K562 (cell line): ENCODE measurements around the gene TSC22D2. TPM values are rescaled to one million over a fixed set of nuclear protein-coding genes. Genes with fewer than 3 reads are reported as not detected.
A peak's percentile ranks its signal among the peaks of the same experiment; 100 is the strongest.

Experiments used
- ATAC-seq: fragments of 200-7000 bp; cut with Tn5 transposase; 3 replicates; pipeline ENCODE4 v1.9.1; 2020; ENCODE audit warnings: moderate library complexity
- BruUV-seq: library from RNA; stranded (reverse); fragments of 400-500 nt; replicated peaks from 2 replicates; lab custom pipeline; 2021; lab: Mats Ljungman, UMichigan
- CTCF ChIA-PET: fragments of 300-600 bp; formaldehyde crosslinking; extraction: SDS; loops from one replicate; lab custom pipeline; 2021; ENCODE audit warnings: low intra/inter-chr PET ratio; lab: Yijun Ruan, JAX
- POLR2A ChIA-PET: fragments of 300-600, 350-650 bp; sonication (Branson Sonifier 250); formaldehyde crosslinking; extraction: SDS; loops from one replicate; lab custom pipeline; 2021; ENCODE audit warnings: antibody characterized with exemption, inconsistent platforms; lab: Yijun Ruan, JAX
- DNase-seq, 4 experiments: peaks; one replicate each; pipeline versions ENCODE4 v3.0.0 to v3.0.0-alpha.2; 2011 to 2018; ENCODE audit warnings: low spot score in 3 of 4, mixed read lengths in 3 of 4; ENCODE audit errors: extremely low read depth in 1 of 4
- FAIRE-seq: peaks from 2 replicates; lab custom pipeline; 2011; peaks lifted over from hg19 to GRCh38; lab: Jason Lieb, UNC
- H2AFZ ChIP-seq: 2 replicates; pipeline ENCODE4 v1.6.0; 2011; ENCODE audit warnings: low read depth, low read length, control low read depth, inconsistent platforms
- H3K27ac ChIP-seq: fragments of 200-600 bp; 3 replicates; pipeline ENCODE4 v1.8.0; 2011; ENCODE audit warnings: low read depth, mild to moderate bottlenecking, control low read depth, inconsistent platforms, low read length, moderate library complexity, mixed read lengths; ENCODE audit errors: extremely low read depth
- H3K27me3 ChIP-seq, 2 experiments: fragments of 300-600 bp in 1 of 2; 2 replicates in 1 of 2; 3 replicates in 1 of 2; pipeline versions ENCODE4 v1.6.0 to v1.8.0; 2011; ENCODE audit warnings: inconsistent platforms in 2 of 2, low read length in 2 of 2, mild to moderate bottlenecking in 1 of 2, mixed read lengths in 1 of 2, moderate library complexity in 1 of 2; ENCODE audit not compliant: control insufficient read depth in 2 of 2, insufficient read depth in 2 of 2
- H3K36me3 ChIP-seq: fragments of 300-600 bp; 3 replicates; pipeline ENCODE4 v1.8.0; 2011; ENCODE audit warnings: mild to moderate bottlenecking, low read length, inconsistent platforms; ENCODE audit not compliant: control insufficient read depth, insufficient read depth
- H3K4me1 ChIP-seq, 2 experiments: fragments of 200-600 bp in 1 of 2; replicated peaks in 1 of 2; 2 replicates in 1 of 2; 3 replicates in 1 of 2; pipeline versions ENCODE4 v1.5.1 to v1.8.0; 2011; ENCODE audit warnings: inconsistent platforms in 2 of 2, low read length in 2 of 2, mild to moderate bottlenecking in 1 of 2, mixed read lengths in 1 of 2, moderate library complexity in 1 of 2; ENCODE audit not compliant: control insufficient read depth in 2 of 2, insufficient read depth in 2 of 2
- H3K4me2 ChIP-seq: 2 replicates; pipeline ENCODE4 v1.6.1; 2011; ENCODE audit warnings: low read length, control low read depth, inconsistent platforms, mixed read lengths; ENCODE audit not compliant: insufficient read depth
- H3K4me3 ChIP-seq: fragments of 200-600 bp; sonication (generic), shearing (Covaris generic); 2 replicates; pipeline ENCODE4 v1.5.1; 2016; ENCODE audit warnings: control low read depth, inconsistent platforms
- H3K79me2 ChIP-seq: fragments of 200-600 bp; 3 replicates; pipeline ENCODE4 v1.8.0; 2011; ENCODE audit warnings: low read length, inconsistent platforms; ENCODE audit not compliant: control insufficient read depth, insufficient read depth
- H3K9ac ChIP-seq, 2 experiments: 2 replicates each; pipeline versions ENCODE4 v1.6.0 to v1.6.1; 2011; ENCODE audit warnings: low read depth in 2 of 2, low read length in 2 of 2, control low read depth in 1 of 2, inconsistent platforms in 1 of 2, mild to moderate bottlenecking in 1 of 2, mixed read lengths in 1 of 2; ENCODE audit not compliant: insufficient read depth in 1 of 2
- H3K9me1 ChIP-seq: one replicate; pipeline ENCODE4 v1.6.0; 2011; ENCODE audit warnings: inconsistent platforms, mild to moderate bottlenecking, low read length, moderate library complexity; ENCODE audit not compliant: control insufficient read depth, insufficient read depth
- H3K9me3 ChIP-seq: replicated peaks from 2 replicates; pipeline ENCODE4 v1.5.1; 2011; ENCODE audit warnings: low read depth, low read length, inconsistent platforms; ENCODE audit not compliant: control insufficient read depth, insufficient read depth
- H4K20me1 ChIP-seq: replicated peaks from 2 replicates; pipeline ENCODE4 v1.6.1; 2011; ENCODE audit warnings: low read length, inconsistent platforms, mixed read lengths; ENCODE audit not compliant: control insufficient read depth, insufficient read depth
- BHLHE40 ChIP-seq: IDR thresholded peaks from 2 replicates; pipeline ENCODE4 v1.6.1; 2011; ENCODE audit warnings: low read length, improper control_type of control experiment
- CHD4 ChIP-seq: fragments of 200-600 bp; sonication (generic); IDR thresholded peaks from 3 replicates; pipeline ENCODE4 v1.6.1; 2012; ENCODE audit warnings: low read depth, mild to moderate bottlenecking, mixed read lengths, low read length, inconsistent platforms; ENCODE audit not compliant: insufficient read depth, insufficient replicate concordance, poor library complexity, severe bottlenecking
- CXXC5 ChIP-seq: fragments of 250-450 bp; sonication (Bioruptor Pico); IDR thresholded peaks from 2 replicates; pipeline ENCODE4 v1.8.0; 2022; ENCODE audit warnings: inconsistent platforms, mild to moderate bottlenecking, moderate library complexity
- ERF ChIP-seq: fragments of 450-650 bp; formaldehyde crosslinking; IDR thresholded peaks from 2 replicates; pipeline ENCODE4 v1.4.0; 2020; ENCODE audit warnings: mild to moderate bottlenecking, mixed read lengths
- MEIS2 ChIP-seq: fragments of 450-650 bp; IDR thresholded peaks from 2 replicates; pipeline ENCODE4 v1.6.1; 2014; ENCODE audit warnings: mild to moderate bottlenecking; ENCODE audit not compliant: partially characterized antibody
- PKNOX1 ChIP-seq: fragments of 450-650 bp; IDR thresholded peaks from 2 replicates; pipeline ENCODE4 v1.6.1; 2016
- POLR2A ChIP-seq: fragments of 450-650 bp; conservative IDR thresholded peaks from 2 replicates; pipeline ENCODE4 v1.6.1; 2016
- RFX1 ChIP-seq: fragments of 450-650 bp; IDR thresholded peaks from 2 replicates; pipeline ENCODE4 v1.6.1; 2016; ENCODE audit warnings: mild to moderate bottlenecking, moderate library complexity
- SPI1 ChIP-seq: IDR thresholded peaks from 2 replicates; pipeline ENCODE4 v1.6.1; 2011; ENCODE audit warnings: low read depth, low read length, control low read depth, borderline replicate concordance
- YBX1 ChIP-seq: fragments of 450-650 bp; IDR thresholded peaks from 2 replicates; pipeline ENCODE4 v1.7.1; 2016; ENCODE audit warnings: mild to moderate bottlenecking
- ZNF395 ChIP-seq: fragments of 200-800 bp; sonication (Bioruptor generic); IDR thresholded peaks from 2 replicates; pipeline ENCODE4 v1.6.1; 2017; ENCODE audit warnings: missing genetic modification characterization, missing compliant biosample characterization
- WGBS: fragments of 100-300 bp; shearing (Covaris generic); methylation state at CpG from one replicate; pipeline ENCODE4 v1.1.6; 2016; ENCODE audit warnings: low coverage, mixed read lengths; ENCODE audit not compliant: insufficient coverage; ENCODE audit errors: missing lambda C conversion rate; 5-methylcytosine and 5-hydroxymethylcytosine counted together
- in situ Hi-C: fragments of 300-500 bp; cut with MboI; formaldehyde crosslinking; loops from 4 replicates; pipeline ENCODE4 v1.15.0; 2018; ENCODE audit warnings: inconsistent platforms, mixed read lengths
- intact Hi-C: fragments of 100-400 bp; cut with micrococcal nuclease; formaldehyde crosslinking; loops from 2 replicates; pipeline ENCODE4 v1.14.2; 2022
- polyA plus RNA-seq, 8 experiments: library from polyadenylated mRNA; depleted of rRNA in 4 of 8; stranded (reverse) in 5 of 8; unstranded in 3 of 8; fragments of >200 nt; fragmentation: Nextera tagmentation in 2 of 8; fragmentation: Illumina TruSeq in 1 of 8; extraction: Ambion mirVana in 2 of 8; extraction: Trizol in 1 of 8; gene quantifications; 2 replicates each; pipeline versions ENCODE4 v1.2.1 to v1.2.3, GENCODE V29; 2011 to 2014; ENCODE audit warnings: inconsistent platforms in 1 of 8, missing spikeins in 1 of 8
- total RNA-seq, 7 experiments: library from RNA; depleted of rRNA in 6 of 7; stranded (reverse); fragments of >200 nt in 6 of 7; fragmentation: Illumina TruSeq in 2 of 7; extraction: Trizol in 2 of 7; gene quantifications; 2 replicates each; pipeline versions ENCODE4 v1.2.1 to v1.2.3, GENCODE V29; 2011 to 2021; ENCODE audit warnings: low replicate concordance in 1 of 7

The TSC22D2 gene
- total and polyA plus RNA-seq, 9 of the 15 experiments (the other 6 are each of a cell fraction or from before 2014, with no cell fraction given) = 5.5 to 44.0 (median 19.3) TPM

DNA sequence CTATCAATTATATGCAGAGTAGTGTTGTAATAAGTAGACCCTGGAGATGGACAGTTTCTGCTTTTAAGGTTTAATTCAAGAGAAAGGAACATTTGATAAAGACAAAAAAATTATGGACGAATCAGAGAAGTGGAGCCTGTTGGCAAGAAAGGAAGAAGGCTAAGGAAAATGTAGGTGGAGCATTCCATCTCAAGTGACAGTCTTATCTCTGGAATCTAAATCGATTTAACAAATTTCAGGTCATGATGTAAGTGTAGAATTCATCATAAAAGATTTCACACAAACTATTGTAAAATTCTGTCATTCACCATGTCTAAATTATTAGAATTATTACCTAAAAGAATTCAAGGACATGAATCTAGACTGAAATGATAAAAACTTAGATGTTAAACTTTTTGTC is 36.3 kb downstream of the TSC22D2 start:
- POLR2A ChIA-PET = interaction anchor here (2.6 kb wide), 1 partner anchor 13 kb away, joined by 14 read pairs; no protein-coding TSS in a partner anchor
- CTCF ChIA-PET = no interaction called here
- no peak overlapping the region for H3K4me3 ChIP-seq
- H3K79me2 ChIP-seq = peaks cover 96% of the 10 kb centered on the region
- no peak overlapping the region for H2AFZ ChIP-seq
- no peak for DNase-seq
- H3K9ac ChIP-seq = no peak overlapping the region
- no TSS peak for BruUV-seq
- intact Hi-C loops = no loop called here
- H3K27me3 ChIP-seq = no peaks in the 10 kb centered on the region
- in situ Hi-C loops = no loop called here
- peaks cover 5 to 16% of the 10 kb centered on the region in 2 experiments; a peak in 4 of 5 replicates for H3K4me1 ChIP-seq
- no peak for ATAC-seq
- H3K36me3 ChIP-seq = peaks cover 55% of the 10 kb centered on the region; the same call in 2 of the 3 replicates
- no peak overlapping the region for H3K4me2 ChIP-seq
- no peaks in the 10 kb centered on the region for H4K20me1 ChIP-seq
- WGBS = 56% methylated on average over 2 of the region's 2 CpGs
- no peak overlapping the region; the same call in 2 of the 3 replicates for H3K27ac ChIP-seq
- H3K9me1 ChIP-seq = no peaks in the 10 kb centered on the region
- no peak for TF ChIP-seq CXXC5 (CRISPR knock-in tag)
- H3K9me3 ChIP-seq = no peaks in the 10 kb centered on the region
- no peak for FAIRE-seq

GRCh38 chr3:150446470-150446977 is 38.4 kb downstream of the TSC22D2 start:
- FAIRE-seq (no peak), DNase-seq (peak in 1 of 4 experiments; percentile 18), ATAC-seq (peak; percentile 4; the same call in 1 of the 3 replicates)
- H3K79me2 ChIP-seq = peaks cover 97% of the 10 kb centered on the region
- H3K4me1 ChIP-seq = peaks cover 16 to 30% of the 10 kb centered on the region in 2 experiments; a peak in 4 of 5 replicates
- no peak overlapping the region for H3K4me2 ChIP-seq
- no peak overlapping the region for H2AFZ ChIP-seq
- BruUV-seq = no TSS peak
- no peaks in the 10 kb centered on the region for H3K9me3 ChIP-seq
- whole genome bisulfite sequencing = 30% methylated on average over 2 of the region's 2 CpGs
- H3K9ac ChIP-seq = peak overlapping the region in 1 of 2 experiments; percentile 4; a peak in 1 of 4 replicates
- in situ Hi-C loops = no loop called here
- POLR2A ChIA-PET = no interaction called here
- intact Hi-C loops = no loop called here
- H3K4me3 ChIP-seq = no peak overlapping the region
- H3K27me3 ChIP-seq = no peaks in the 10 kb centered on the region
- H3K36me3 ChIP-seq = peaks cover 40% of the 10 kb centered on the region; the same call in 2 of the 3 replicates
- peak overlapping the region; percentile 85; the same call in 2 of the 3 replicates for H3K27ac ChIP-seq
- no peaks in the 10 kb centered on the region for H3K9me1 ChIP-seq
- no peaks in the 10 kb centered on the region for H4K20me1 ChIP-seq
- CTCF ChIA-PET = no interaction called here
- TF ChIP-seq POLR2A (no peak), CHD4 (no peak), ERF (CRISPR knock-in tag) (no peak), BHLHE40 (no peak), YBX1 (no peak), MEIS2 (peak; percentile 74), RFX1 (0 out of 2 replicates have a peak, but pooled peaks have one; percentile 16), ZNF395 (CRISPR knock-in tag) (no peak), SPI1 (no peak), PKNOX1 (peak; percentile 57)
